ENCODE results near the gene RRM2.

RRM2 gene

DNA sequence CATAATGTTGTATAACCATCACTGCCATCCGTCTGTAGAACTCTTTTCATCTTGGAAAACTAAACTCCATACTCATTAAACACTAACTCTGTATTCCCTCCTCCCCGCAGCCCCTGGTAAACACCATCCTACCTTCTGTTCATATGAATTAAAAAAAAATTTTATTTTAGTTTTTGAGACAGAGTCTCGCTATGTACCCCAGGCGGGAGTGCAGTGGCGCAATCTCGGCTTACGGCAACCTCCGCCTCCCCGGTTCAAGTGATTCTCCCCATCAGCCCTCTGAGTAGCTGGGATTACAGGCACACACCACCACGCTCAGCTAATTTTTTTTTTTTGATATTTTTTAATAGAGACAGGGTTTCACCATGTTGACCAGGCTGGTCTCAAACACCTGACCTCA lies 52.9 kb downstream of the RRM2 start:
- FAIRE-seq: no peak

DNA sequence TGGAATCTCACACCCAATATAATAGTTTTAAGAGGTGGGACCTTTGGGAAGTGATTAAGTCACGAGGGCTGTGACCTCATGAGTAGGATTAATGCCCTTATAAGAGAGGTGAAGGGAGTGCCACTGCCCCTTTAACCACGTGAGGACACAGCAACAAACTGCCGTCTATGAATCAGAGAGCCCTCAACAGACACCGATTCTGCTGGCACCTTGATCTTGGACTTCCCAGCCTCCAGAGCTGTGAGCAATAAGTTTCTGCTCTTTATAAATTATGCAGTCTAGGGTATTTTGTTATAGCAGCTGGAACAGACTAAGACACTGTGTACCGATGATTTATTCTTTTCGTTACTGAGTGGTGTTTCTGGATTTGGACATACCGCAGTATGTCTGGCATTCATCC lies 56.2 kb downstream of the RRM2 start:
- FAIRE-seq: no peak

DNA sequence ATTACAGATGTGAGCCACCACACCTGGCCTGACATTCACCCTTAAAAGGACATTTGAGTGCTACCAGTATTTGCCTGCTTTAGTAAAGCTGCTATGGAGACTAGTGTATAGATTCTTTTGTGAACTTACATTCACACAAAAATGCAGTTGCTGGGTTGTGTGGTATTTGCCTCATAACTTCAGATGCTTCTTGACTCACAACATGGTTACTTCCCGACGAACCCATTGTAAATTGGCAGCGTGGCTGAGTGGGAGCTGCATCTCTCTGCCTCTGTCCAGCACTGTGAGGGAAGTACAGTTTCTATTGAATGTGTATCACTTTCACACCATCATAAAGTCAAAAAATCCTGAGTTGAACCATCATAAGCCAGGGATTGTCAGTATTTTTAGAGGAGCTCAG lies 56.9 kb downstream of the RRM2 start:
- FAIRE-seq: no peak

DNA sequence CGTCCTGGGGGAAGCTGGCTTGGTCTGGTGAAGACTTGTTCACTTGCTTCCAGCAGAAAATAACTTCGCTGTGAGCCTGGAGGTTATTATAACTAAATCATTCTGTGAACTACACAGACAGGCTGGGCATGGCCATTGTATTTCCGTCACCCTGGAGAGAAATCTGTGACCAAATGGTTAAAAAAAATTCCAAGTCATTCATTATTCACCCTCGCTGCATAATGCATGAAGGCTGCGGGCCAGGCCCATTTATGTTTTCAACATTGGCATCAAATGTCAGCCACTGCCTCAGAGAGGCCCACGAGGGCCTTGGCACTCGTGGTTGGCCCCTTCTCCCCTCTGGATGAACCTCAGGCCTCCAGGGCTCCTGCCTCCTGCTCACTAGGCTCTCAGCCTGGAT lies 57.7 kb downstream of the RRM2 start:
- FAIRE-seq: no peak
